Right lobe of liver (tissue), 4 donors: ENCODE data around the gene APPBP2.

Experiments used
- CTCF ChIP-seq, 4 donors: fragments of 200-600 bp in 3 of 4; fragments of 450-650 bp in 1 of 4; IDR thresholded peaks; one replicate each; pipeline versions ENCODE4 v1.5.1 to v1.8.0; 2016 to 2022; ENCODE audit warnings: antibody characterized with exemption in 4 of 4, mild to moderate bottlenecking in 2 of 4
- POLR2A ChIP-seq: fragments of 450-650 bp; IDR thresholded peaks from one replicate; pipeline ENCODE4 v1.6.1; 2017; ENCODE audit warnings: antibody characterized with exemption, mild to moderate bottlenecking
- donor health status: DM: no; HTN: no; CAD: no.
- donor health status: DM: no; HTN: no; CAD: no.
- donor health status: DM: no; HTN: yes; CAD: no.

GRCh38 chr17:60472449-60472848, 53.6 kb downstream of the APPBP2 start:
- TF ChIP-seq CTCF (IDR thresholded peaks at IDR 0.05) (no peak), POLR2A (no peak)
